K562 (cell line): Measurements from ENCODE around the gene GTF2I. TPM values are rescaled to one million over a fixed set of nuclear protein-coding genes. Genes with fewer than 3 reads are reported as not detected.

ENCODE experiments used
- C11orf30 ChIP-seq: fragments of 450-650 bp; IDR thresholded peaks from 2 replicates; pipeline ENCODE4 v1.6.1; 2016; ENCODE audit warnings: low read depth, mild to moderate bottlenecking
- CCNT2 ChIP-seq: IDR thresholded peaks from 2 replicates; pipeline ENCODE4 v1.6.1; 2011; ENCODE audit warnings: borderline replicate concordance, low read depth, mild to moderate bottlenecking, moderate library complexity, mixed read lengths, low read length; ENCODE audit not compliant: insufficient read length; ENCODE audit errors: extremely low read depth
- CREM ChIP-seq: IDR thresholded peaks from 2 replicates; pipeline ENCODE4 v1.6.1; 2014; ENCODE audit warnings: antibody characterized with exemption, low read depth
- DPF2 ChIP-seq: fragments of 450-650 bp; IDR thresholded peaks from 2 replicates; pipeline ENCODE4 v1.6.1; 2016
- JUN ChIP-seq, 2 experiments: sonication (generic) in 1 of 2; formaldehyde crosslinking in 1 of 2; IDR thresholded peaks; 2 replicates each; pipeline versions ENCODE4 v1.6.1 to v1.8.0; 2012 to 2022; ENCODE audit warnings: borderline replicate concordance in 2 of 2, mild to moderate bottlenecking in 2 of 2, improper control_type of control experiment in 1 of 2, low read depth in 1 of 2, low read length in 1 of 2, missing genetic modification reagents in 1 of 2
- JUND ChIP-seq, 2 experiments: IDR thresholded peaks; 2 replicates in 1 of 2; 3 replicates in 1 of 2; pipeline ENCODE4 v1.6.1; 2011; ENCODE audit warnings: borderline replicate concordance in 2 of 2, low read depth in 2 of 2, low read length in 2 of 2, improper control_type of control experiment in 1 of 2, missing biosample characterization in 1 of 2, missing genetic modification characterization in 1 of 2, missing genetic modification reagents in 1 of 2
- MAFG ChIP-seq: fragments of 450-650 bp; conservative IDR thresholded peaks from 2 replicates; pipeline ENCODE4 v1.6.1; 2016; ENCODE audit warnings: missing genetic modification characterization, missing compliant biosample characterization
- MEIS2 ChIP-seq: fragments of 450-650 bp; IDR thresholded peaks from 2 replicates; pipeline ENCODE4 v1.6.1; 2014; ENCODE audit warnings: mild to moderate bottlenecking; ENCODE audit not compliant: partially characterized antibody
- NFE2 ChIP-seq: IDR thresholded peaks from 2 replicates; pipeline ENCODE4 v1.6.1; 2014; ENCODE audit warnings: antibody characterized with exemption, low read depth
- RCOR1 ChIP-seq, 2 experiments: IDR thresholded peaks; 2 replicates each; pipeline ENCODE4 v1.6.1; 2012; ENCODE audit warnings: low read depth in 2 of 2, low read length in 2 of 2, borderline replicate concordance in 1 of 2, improper control_type of control experiment in 1 of 2
- SMARCE1 ChIP-seq: fragments of 450-650 bp; IDR thresholded peaks from 2 replicates; pipeline ENCODE4 v1.7.1; 2016; ENCODE audit warnings: mild to moderate bottlenecking
- STAT5B ChIP-seq: fragments of 250-450 bp; sonication (Bioruptor Pico); IDR thresholded peaks from 2 replicates; pipeline ENCODE4 v1.8.0; 2021; ENCODE audit warnings: mild to moderate bottlenecking, inconsistent platforms
- ZNF316 ChIP-seq: fragments of 450-650 bp; IDR thresholded peaks from 2 replicates; pipeline ENCODE4 v1.6.1; 2016
- ZNF707 ChIP-seq: fragments of 250-450 bp; sonication (Bioruptor Pico); conservative IDR thresholded peaks from 2 replicates; pipeline ENCODE4 v1.8.0; 2022; ENCODE audit warnings: inconsistent platforms, mild to moderate bottlenecking, moderate library complexity
- polyA plus RNA-seq, 8 experiments: library from polyadenylated mRNA; depleted of rRNA in 4 of 8; stranded (reverse) in 5 of 8; unstranded in 3 of 8; fragments of >200 nt; fragmentation: Nextera tagmentation in 2 of 8; fragmentation: Illumina TruSeq in 1 of 8; extraction: Ambion mirVana in 2 of 8; extraction: Trizol in 1 of 8; gene quantifications; 2 replicates each; pipeline versions ENCODE4 v1.2.1 to v1.2.3, GENCODE V29; 2011 to 2014; ENCODE audit warnings: inconsistent platforms in 1 of 8, missing spikeins in 1 of 8
- total RNA-seq, 7 experiments: library from RNA; depleted of rRNA in 6 of 7; stranded (reverse); fragments of >200 nt in 6 of 7; fragmentation: Illumina TruSeq in 2 of 7; extraction: Trizol in 2 of 7; gene quantifications; 2 replicates each; pipeline versions ENCODE4 v1.2.1 to v1.2.3, GENCODE V29; 2011 to 2021; ENCODE audit warnings: low replicate concordance in 1 of 7
- TF ChIP-seq, protein P1 (sequence below), 2 experiments: IDR thresholded peaks in 1 of 2; conservative IDR thresholded peaks in 1 of 2; 2 replicates each; pipeline ENCODE4 v1.6.1; 2016; ENCODE audit warnings: low read depth in 2 of 2, mild to moderate bottlenecking in 1 of 2, missing compliant biosample characterization in 1 of 2, missing genetic modification characterization in 1 of 2, moderate library complexity in 1 of 2
- TF ChIP-seq, protein P2 (sequence below): fragments of 450-650 bp; IDR thresholded peaks from 2 replicates; pipeline ENCODE4 v1.6.1; 2017; ENCODE audit warnings: antibody characterized with exemption, mild to moderate bottlenecking

The GTF2I gene
- total and polyA plus RNA-seq, 9 of the 15 experiments (the other 6 are each of a cell fraction or from before 2014, with no cell fraction given): 8.4 to 161 (median 90.0) TPM

DNA sequence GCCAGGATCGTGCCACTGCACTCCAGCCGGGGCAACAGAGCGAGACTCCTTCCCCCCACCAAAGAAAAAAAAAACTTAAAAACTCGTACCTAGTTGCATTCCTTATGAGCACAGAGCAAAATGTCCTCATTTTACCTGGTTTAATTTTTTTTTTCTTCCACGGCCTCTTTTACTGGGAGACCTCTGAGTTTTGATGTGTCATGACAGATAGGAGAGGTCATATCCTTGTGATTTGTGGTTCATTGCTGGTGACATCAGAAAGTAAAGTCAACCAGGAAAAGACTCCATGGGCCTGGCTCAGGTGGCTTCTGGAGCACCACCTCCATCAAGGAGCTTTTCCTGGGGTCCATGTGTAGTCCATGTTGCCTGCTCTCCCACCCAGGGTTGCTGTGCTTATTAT, 26.3 kb downstream of the GTF2I start (continued):
- TF ChIP-seq ZNF707 (CRISPR knock-in tag) (no peak), JUN (IDR thresholded peaks at IDR 0.05; ENCODE audit: borderline replicate concordance, low read depth, low read length) (0 out of 2 replicates have a peak, but pooled peaks have one; percentile 49), JUN (CRISPR knock-in tag; IDR thresholded peaks at IDR 0.05; ENCODE audit: borderline replicate concordance) (no peak), JUND (IDR thresholded peaks at IDR 0.05; ENCODE audit: borderline replicate concordance, low read depth, low read length) (peak; percentile 84; the same call in 1 of the 2 replicates), JUND (tag; IDR thresholded peaks at IDR 0.05; ENCODE audit: borderline replicate concordance, low read depth, low read length) (peak; percentile 60; the same call in 1 of the 3 replicates), CCNT2 (no peak), RCOR1 (IDR thresholded peaks at IDR 0.05; ENCODE audit: borderline replicate concordance in 1 of 2, low read depth in 2 of 2, low read length in 2 of 2) (peak in 1 of 2 experiments; percentile 23; a peak in 1 of 4 replicates), ZNF316 (peak; percentile 78), STAT5B (CRISPR knock-in tag) (no peak), NFE2 (peak; percentile 82), C11orf30 (peak; percentile 71), DPF2 (peak; percentile 56), CREM (0 out of 2 replicates have a peak, but pooled peaks have one; percentile 6), SMARCE1 (peak; percentile 42; the same call in 1 of the 2 replicates), MAFG (tag) (peak; percentile 80), MEIS2 (peak; percentile 96)
- TF ChIP-seq, protein P1, sequence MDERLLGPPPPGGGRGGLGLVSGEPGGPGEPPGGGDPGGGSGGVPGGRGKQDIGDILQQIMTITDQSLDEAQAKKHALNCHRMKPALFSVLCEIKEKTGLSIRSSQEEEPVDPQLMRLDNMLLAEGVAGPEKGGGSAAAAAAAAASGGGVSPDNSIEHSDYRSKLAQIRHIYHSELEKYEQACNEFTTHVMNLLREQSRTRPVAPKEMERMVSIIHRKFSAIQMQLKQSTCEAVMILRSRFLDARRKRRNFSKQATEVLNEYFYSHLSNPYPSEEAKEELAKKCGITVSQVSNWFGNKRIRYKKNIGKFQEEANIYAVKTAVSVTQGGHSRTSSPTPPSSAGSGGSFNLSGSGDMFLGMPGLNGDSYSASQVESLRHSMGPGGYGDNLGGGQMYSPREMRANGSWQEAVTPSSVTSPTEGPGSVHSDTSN (CRISPR knock-in tag; IDR thresholded peaks at IDR 0.05; ENCODE audit: low read depth): peak; percentile 34; the same call in 1 of the 2 replicates
- TF ChIP-seq, protein P1 (tag; conservative IDR thresholded peaks at IDR 0.05; ENCODE audit: low read depth): peak; percentile 93
- TF ChIP-seq, protein P2, sequence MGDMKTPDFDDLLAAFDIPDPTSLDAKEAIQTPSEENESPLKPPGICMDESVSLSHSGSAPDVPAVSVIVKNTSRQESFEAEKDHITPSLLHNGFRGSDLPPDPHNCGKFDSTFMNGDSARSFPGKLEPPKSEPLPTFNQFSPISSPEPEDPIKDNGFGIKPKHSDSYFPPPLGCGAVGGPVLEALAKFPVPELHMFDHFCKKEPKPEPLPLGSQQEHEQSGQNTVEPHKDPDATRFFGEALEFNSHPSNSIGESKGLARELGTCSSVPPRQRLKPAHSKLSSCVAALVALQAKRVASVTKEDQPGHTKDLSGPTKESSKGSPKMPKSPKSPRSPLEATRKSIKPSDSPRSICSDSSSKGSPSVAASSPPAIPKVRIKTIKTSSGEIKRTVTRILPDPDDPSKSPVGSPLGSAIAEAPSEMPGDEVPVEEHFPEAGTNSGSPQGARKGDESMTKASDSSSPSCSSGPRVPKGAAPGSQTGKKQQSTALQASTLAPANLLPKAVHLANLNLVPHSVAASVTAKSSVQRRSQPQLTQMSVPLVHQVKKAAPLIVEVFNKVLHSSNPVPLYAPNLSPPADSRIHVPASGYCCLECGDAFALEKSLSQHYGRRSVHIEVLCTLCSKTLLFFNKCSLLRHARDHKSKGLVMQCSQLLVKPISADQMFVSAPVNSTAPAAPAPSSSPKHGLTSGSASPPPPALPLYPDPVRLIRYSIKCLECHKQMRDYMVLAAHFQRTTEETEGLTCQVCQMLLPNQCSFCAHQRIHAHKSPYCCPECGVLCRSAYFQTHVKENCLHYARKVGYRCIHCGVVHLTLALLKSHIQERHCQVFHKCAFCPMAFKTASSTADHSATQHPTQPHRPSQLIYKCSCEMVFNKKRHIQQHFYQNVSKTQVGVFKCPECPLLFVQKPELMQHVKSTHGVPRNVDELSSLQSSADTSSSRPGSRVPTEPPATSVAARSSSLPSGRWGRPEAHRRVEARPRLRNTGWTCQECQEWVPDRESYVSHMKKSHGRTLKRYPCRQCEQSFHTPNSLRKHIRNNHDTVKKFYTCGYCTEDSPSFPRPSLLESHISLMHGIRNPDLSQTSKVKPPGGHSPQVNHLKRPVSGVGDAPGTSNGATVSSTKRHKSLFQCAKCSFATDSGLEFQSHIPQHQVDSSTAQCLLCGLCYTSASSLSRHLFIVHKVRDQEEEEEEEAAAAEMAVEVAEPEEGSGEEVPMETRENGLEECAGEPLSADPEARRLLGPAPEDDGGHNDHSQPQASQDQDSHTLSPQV: peak; percentile 44; the same call in 1 of the 2 replicates
